Calu3 (cell line): ENCODE measurements around the gene TIMP2. TPM values are rescaled to one million over a fixed set of nuclear protein-coding genes. Genes with fewer than 3 reads are reported as not detected.
A peak's percentile ranks its signal among the peaks of the same experiment; 100 is the strongest.

Experiments used
- BruUV-seq: library from RNA; stranded (reverse); fragments of 400-500 nt; replicated peaks from 2 replicates; lab custom pipeline; 2021; lab: Mats Ljungman, UMichigan
- CTCF ChIA-PET: fragments of 300-600 bp; sonication (Branson Sonifier 250); formaldehyde crosslinking; loops from one replicate; lab custom pipeline; 2022; ENCODE audit warnings: antibody characterized with exemption; lab: Charles Lee
- DNase-seq: peaks from one replicate; pipeline ENCODE4 v3.0.0; 2022
- H3K27ac Mint-ChIP-seq: one replicate; pipeline ENCODE4 v1.8.0; 2022; ENCODE audit warnings: mixed read lengths; ENCODE audit not compliant: unreplicated experiment
- H3K27me3 Mint-ChIP-seq: one replicate; pipeline ENCODE4 v1.8.0; 2022; ENCODE audit warnings: mixed read lengths; ENCODE audit not compliant: unreplicated experiment
- H3K36me3 Mint-ChIP-seq: one replicate; pipeline ENCODE4 v1.8.0; 2022; ENCODE audit warnings: mild to moderate bottlenecking, moderate library complexity, mixed read lengths; ENCODE audit not compliant: insufficient read depth, unreplicated experiment
- H3K4me1 Mint-ChIP-seq: one replicate; pipeline ENCODE4 v1.8.0; 2022; ENCODE audit warnings: mild to moderate bottlenecking, low read depth, mixed read lengths; ENCODE audit not compliant: unreplicated experiment
- H3K4me3 Mint-ChIP-seq: one replicate; pipeline ENCODE4 v1.8.0; 2022; ENCODE audit warnings: mild to moderate bottlenecking, low read depth, moderate library complexity, mixed read lengths; ENCODE audit not compliant: unreplicated experiment
- H3K9me3 Mint-ChIP-seq: one replicate; pipeline ENCODE4 v1.8.0; 2022; ENCODE audit warnings: low read depth, mixed read lengths; ENCODE audit not compliant: unreplicated experiment
- intact Hi-C: fragments of 100-400 bp; cut with micrococcal nuclease; formaldehyde crosslinking; loops from one replicate; pipeline ENCODE4 v1.10.0; 2022; ENCODE audit not compliant: unreplicated experiment
- total RNA-seq: library from RNA; stranded (reverse); gene quantifications from 2 replicates; pipeline ENCODE4 v1.2.3, GENCODE V29; 2022
- TF ChIP-seq, protein P1 (sequence below): fragments of 200-600 bp; IDR thresholded peaks from one replicate; pipeline ENCODE4 v1.8.0; 2022; ENCODE audit warnings: antibody characterized with exemption; ENCODE audit not compliant: unreplicated experiment

TIMP2 gene
- total RNA-seq, 1 experiment from 2014 or later, result 246 TPM

DNA sequence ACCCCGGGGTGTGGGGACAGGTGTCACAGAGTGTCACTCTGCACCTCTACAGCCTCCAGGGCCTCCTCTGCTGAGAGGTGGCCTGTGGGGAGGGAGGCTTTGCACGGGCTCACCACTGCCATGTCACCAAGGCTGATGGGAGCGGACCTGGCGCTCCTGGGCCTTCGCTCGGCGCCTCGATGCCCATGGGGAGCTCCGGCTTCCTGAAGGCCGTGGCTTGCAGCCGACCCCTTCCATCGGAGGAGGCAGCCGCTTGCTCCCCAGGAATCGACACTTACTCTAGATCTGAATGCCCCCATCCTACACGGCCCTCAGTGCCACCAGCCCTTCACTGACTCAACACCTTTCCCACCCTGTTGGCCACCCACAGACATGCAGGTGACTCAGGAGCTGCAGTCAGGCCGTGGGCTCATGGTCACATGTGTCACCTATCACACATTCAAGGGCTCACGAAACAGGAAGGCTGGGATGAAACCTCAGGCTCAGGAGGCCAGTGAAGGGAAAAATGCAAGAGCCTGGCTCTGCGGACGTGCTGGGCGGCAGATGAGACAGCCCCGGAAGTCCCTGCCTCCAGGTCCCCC, 42.7 kb upstream of the TIMP2 start:
- no peak overlapping the region for H3K4me3 Mint-ChIP-seq
- TF ChIP-seq, protein P1, sequence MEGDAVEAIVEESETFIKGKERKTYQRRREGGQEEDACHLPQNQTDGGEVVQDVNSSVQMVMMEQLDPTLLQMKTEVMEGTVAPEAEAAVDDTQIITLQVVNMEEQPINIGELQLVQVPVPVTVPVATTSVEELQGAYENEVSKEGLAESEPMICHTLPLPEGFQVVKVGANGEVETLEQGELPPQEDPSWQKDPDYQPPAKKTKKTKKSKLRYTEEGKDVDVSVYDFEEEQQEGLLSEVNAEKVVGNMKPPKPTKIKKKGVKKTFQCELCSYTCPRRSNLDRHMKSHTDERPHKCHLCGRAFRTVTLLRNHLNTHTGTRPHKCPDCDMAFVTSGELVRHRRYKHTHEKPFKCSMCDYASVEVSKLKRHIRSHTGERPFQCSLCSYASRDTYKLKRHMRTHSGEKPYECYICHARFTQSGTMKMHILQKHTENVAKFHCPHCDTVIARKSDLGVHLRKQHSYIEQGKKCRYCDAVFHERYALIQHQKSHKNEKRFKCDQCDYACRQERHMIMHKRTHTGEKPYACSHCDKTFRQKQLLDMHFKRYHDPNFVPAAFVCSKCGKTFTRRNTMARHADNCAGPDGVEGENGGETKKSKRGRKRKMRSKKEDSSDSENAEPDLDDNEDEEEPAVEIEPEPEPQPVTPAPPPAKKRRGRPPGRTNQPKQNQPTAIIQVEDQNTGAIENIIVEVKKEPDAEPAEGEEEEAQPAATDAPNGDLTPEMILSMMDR, result no peak
- H3K27ac Mint-ChIP-seq, result no peak overlapping the region
- H3K9me3 Mint-ChIP-seq, result no peaks in the 10 kb centered on the region
- no peak for DNase-seq
- intact Hi-C loops, result no loop called here
- BruUV-seq, result no TSS peak
- peaks cover 85% of the 10 kb centered on the region for H3K36me3 Mint-ChIP-seq
- H3K27me3 Mint-ChIP-seq, result no peaks in the 10 kb centered on the region
- peaks cover 18% of the 10 kb centered on the region for H3K4me1 Mint-ChIP-seq
- CTCF ChIA-PET, result no interaction called here

DNA sequence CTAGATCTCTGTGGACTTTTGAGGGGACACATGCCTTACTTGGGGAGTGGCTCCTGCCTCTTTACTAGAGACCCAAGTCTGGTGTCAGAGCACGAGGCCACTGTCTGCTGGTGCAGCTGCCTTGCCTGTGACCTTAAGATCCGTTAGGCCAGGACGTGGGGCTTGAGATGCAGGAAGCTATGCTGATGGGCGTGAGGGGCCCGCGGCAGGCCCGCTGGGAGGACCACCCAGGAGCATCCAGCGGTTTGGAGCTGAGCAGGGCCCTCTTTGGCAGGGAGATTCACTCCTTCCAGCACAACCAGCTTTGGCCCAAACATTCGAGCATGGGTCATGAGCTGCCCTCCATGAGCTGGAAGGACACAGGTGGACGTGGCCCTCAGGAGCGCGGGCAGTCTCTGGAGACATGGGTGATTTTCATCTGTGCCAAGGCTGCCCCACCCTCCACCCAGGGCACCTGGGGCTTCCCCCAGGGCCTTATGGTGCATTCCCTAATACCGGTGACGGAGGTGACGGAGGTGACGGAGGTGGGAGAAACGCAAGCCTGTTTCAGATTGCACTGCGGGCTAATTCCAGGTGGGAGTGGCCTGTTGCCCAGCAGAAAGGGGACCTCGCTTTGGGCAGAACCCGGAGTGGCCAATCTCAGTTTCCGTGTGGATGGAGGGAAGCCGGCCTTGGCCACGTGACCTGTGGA, 41.9 kb upstream of the TIMP2 start:
- no peak for DNase-seq
- Mint-ChIP-seq H3K27ac (peak overlapping the region; percentile 21), H3K9me3 (no peaks in the 10 kb centered on the region), H3K4me3 (no peak overlapping the region), H3K4me1 (peaks cover 24% of the 10 kb centered on the region), H3K36me3 (peaks cover 82% of the 10 kb centered on the region), H3K27me3 (no peaks in the 10 kb centered on the region)
- CTCF ChIA-PET, result interaction anchor here (0.7 kb wide), 1 partner anchor 13 kb away, joined by 3 read pairs; the partner anchor contains the start of gene LGALS3BP
- TF ChIP-seq, protein P1, result no peak
- intact Hi-C loops, result no loop called here
- BruUV-seq, result no TSS peak

- Mint-ChIP-seq H3K27me3 (no peaks in the 10 kb centered on the region), H3K27ac (peak overlapping the region; percentile 21), H3K4me1 (peaks cover 19% of the 10 kb centered on the region), H3K4me3 (no peak overlapping the region), H3K36me3 (peaks cover 75% of the 10 kb centered on the region), H3K9me3 (no peaks in the 10 kb centered on the region)
- CTCF ChIA-PET, result no interaction called here
- TF ChIP-seq, protein P1, result no peak
- no TSS peak for BruUV-seq
- intact Hi-C loops, result no loop called here
- DNase-seq, result no peak
Observed at GRCh38 chr17:78966123-78966813, 41.1 kb upstream of the TIMP2 start.

- DNase-seq, result no peak
- Mint-ChIP-seq H3K4me3 (no peak overlapping the region), H3K27me3 (no peaks in the 10 kb centered on the region), H3K36me3 (peaks cover 67% of the 10 kb centered on the region), H3K4me1 (peaks cover 12% of the 10 kb centered on the region), H3K27ac (no peak overlapping the region), H3K9me3 (no peaks in the 10 kb centered on the region)
- TF ChIP-seq, protein P1, result no peak
- CTCF ChIA-PET, result no interaction called here
- intact Hi-C loops, result no loop called here
- BruUV-seq, result no TSS peak
Observed at GRCh38 chr17:78965491-78965924, 40.3 kb upstream of the TIMP2 start.
